H1 (cell line): ENCODE results near the gene STK11. TPM values are rescaled to one million over a fixed set of nuclear protein-coding genes. Genes with fewer than 3 reads are reported as not detected.

Experiments
- EZH2 ChIP-seq: fragments of 200-600 bp; sonication (generic); IDR thresholded peaks from 2 replicates; pipeline ENCODE4 v1.7.1; 2012; ENCODE audit warnings: low read depth, mild to moderate bottlenecking, moderate library complexity, low read length, inconsistent platforms; ENCODE audit not compliant: severe bottlenecking
- FOSL1 ChIP-seq: IDR thresholded peaks from 2 replicates; pipeline ENCODE4 v1.6.1; 2011; ENCODE audit warnings: mild to moderate bottlenecking, low read depth, low read length, moderate library complexity; ENCODE audit not compliant: insufficient read depth
- RAD21 ChIP-seq, 2 experiments: IDR thresholded peaks in 1 of 2; conservative IDR thresholded peaks in 1 of 2; 2 replicates each; pipeline ENCODE4 v1.6.1; 2011; ENCODE audit warnings: low read depth in 2 of 2, low read length in 2 of 2, improper control_type of control experiment in 1 of 2, inconsistent platforms in 1 of 2, mild to moderate bottlenecking in 1 of 2, moderate library complexity in 1 of 2
- SP1 ChIP-seq: IDR thresholded peaks from 2 replicates; pipeline ENCODE4 v1.6.1; 2011; ENCODE audit warnings: low read depth, low read length
- polyA plus RNA-seq, 7 experiments: library from polyadenylated mRNA; depleted of rRNA in 3 of 7; stranded (reverse) in 5 of 7; unstranded in 2 of 7; fragments of >200 nt in 5 of 7; fragments of 200-250 nt in 2 of 7; gene quantifications; 1 replicate in 5 of 7; 2 replicates in 1 of 7; 4 replicates in 1 of 7; pipeline versions ENCODE4 v1.2.1 to v1.2.3, GENCODE V29; 2011 to 2013; ENCODE audit warnings: missing spikeins in 2 of 7, mixed read lengths in 2 of 7
- total RNA-seq: library from RNA; stranded (reverse); fragmentation: NEBNext Ultra II Directional; extraction: Animal tissue kit (Norgen Biotek cat#: 25700); gene quantifications from 2 replicates; pipeline ENCODE4 v1.2.1, GENCODE V29; 2021

The STK11 gene
- total and polyA plus RNA-seq, 2 of the 8 experiments (the other 6 are each of a cell fraction or from before 2014, with no cell fraction given) = 45.3 to 70.7 TPM

- no peak for TF ChIP-seq FOSL1
- TF ChIP-seq RAD21 (IDR thresholded peaks at IDR 0.05 in 1 of 2, conservative IDR thresholded peaks at IDR 0.05 in 1 of 2; ENCODE audit: low read depth in 2 of 2, low read length in 2 of 2) = peak; percentile 86 to 87
- TF ChIP-seq EZH2 = no peak
- peak; percentile 44; the same call in 1 of the 2 replicates for TF ChIP-seq SP1
These were observed 38.5 kb downstream of the STK11 start (continued) for GRCh38 chr19:1243768-1244692.
